IMR-90 (cell line): ENCODE results near the gene NOL4L. TPM values are rescaled to one million over a fixed set of nuclear protein-coding genes. Genes with fewer than 3 reads are reported as not detected.

ENCODE experiments used
- ATAC-seq: fragments of 200-7000 bp; cut with Tn5 transposase; 2 replicates; pipeline ENCODE4 v1.9.1; 2020; ENCODE audit warnings: low read depth, mild to moderate bottlenecking, moderate library complexity
- BruUV-seq: library from RNA; stranded (reverse); fragments of 400-500 nt; replicated peaks from 2 replicates; lab custom pipeline; 2021; lab: Mats Ljungman, UMichigan
- CTCF ChIA-PET: fragments of 300-600 bp; formaldehyde crosslinking; extraction: SDS; loops from one replicate; lab custom pipeline; 2021; ENCODE audit warnings: antibody characterized with exemption; lab: Yijun Ruan, JAX
- POLR2A ChIA-PET: fragments of 300-600 bp; sonication (Branson Sonifier 250); formaldehyde crosslinking; loops from one replicate; lab custom pipeline; 2022; ENCODE audit warnings: antibody characterized with exemption; ENCODE audit not compliant: unreplicated experiment; lab: Charles Lee
- DNase-seq: peaks from one replicate; pipeline ENCODE4 v3.0.0; 2013
- H2AFZ ChIP-seq: replicated peaks from 2 replicates; pipeline ENCODE3; 2013; ENCODE audit warnings: low read length, mild to moderate bottlenecking; ENCODE audit not compliant: poor library complexity
- H2AK5ac ChIP-seq: 2 replicates; pipeline ENCODE4 v1.6.1; 2013; ENCODE audit warnings: low read depth, low read length, inconsistent platforms
- H2AK9ac ChIP-seq: replicated peaks from 2 replicates; pipeline ENCODE3; 2013; ENCODE audit warnings: mild to moderate bottlenecking, low read depth, low read length, moderate library complexity; ENCODE audit not compliant: poor library complexity
- H2BK120ac ChIP-seq: 2 replicates; pipeline ENCODE4 v1.6.1; 2013; ENCODE audit warnings: low read depth, low read length, inconsistent platforms
- H2BK15ac ChIP-seq: 3 replicates; pipeline ENCODE4 v1.6.1; 2013; ENCODE audit warnings: low read depth, low read length, inconsistent platforms
- H2BK20ac ChIP-seq: 2 replicates; pipeline ENCODE4 v1.6.1; 2013; ENCODE audit warnings: low read depth, mild to moderate bottlenecking, inconsistent platforms, low read length, moderate library complexity
- H2BK5ac ChIP-seq: 2 replicates; pipeline ENCODE4 v1.6.1; 2013; ENCODE audit warnings: mild to moderate bottlenecking, low read depth, low read length, inconsistent platforms; ENCODE audit not compliant: poor library complexity, severe bottlenecking
- H3K14ac ChIP-seq: replicated peaks from 2 replicates; pipeline ENCODE4 v1.6.1; 2013; ENCODE audit warnings: low read depth, low read length, inconsistent platforms
- H3K18ac ChIP-seq: 2 replicates; pipeline ENCODE4 v1.6.1; 2013; ENCODE audit warnings: low read depth, low read length, control low read depth
- H3K23ac ChIP-seq: 2 replicates; pipeline ENCODE4 v1.6.1; 2013; ENCODE audit warnings: low read depth, low read length, inconsistent platforms
- H3K27ac ChIP-seq: 2 replicates; pipeline ENCODE4 v1.5.1; 2013; ENCODE audit warnings: mild to moderate bottlenecking, control low read depth, low read length; ENCODE audit not compliant: insufficient read depth
- H3K27me3 ChIP-seq: 2 replicates; pipeline ENCODE4 v1.6.1; 2013; ENCODE audit warnings: low read length; ENCODE audit not compliant: control insufficient read depth, insufficient read depth
- H3K36me3 ChIP-seq: 2 replicates; pipeline ENCODE4 v1.6.1; 2013; ENCODE audit warnings: low read length, mixed read lengths; ENCODE audit not compliant: control insufficient read depth, insufficient read depth
- H3K4ac ChIP-seq: 2 replicates; pipeline ENCODE4 v1.6.1; 2013; ENCODE audit warnings: low read depth, low read length, inconsistent platforms
- H3K4me1 ChIP-seq: 2 replicates; pipeline ENCODE4 v1.6.1; 2013; ENCODE audit warnings: low read length, mixed read lengths; ENCODE audit not compliant: control insufficient read depth, insufficient read depth
- H3K4me2 ChIP-seq: 2 replicates; pipeline ENCODE4 v1.6.1; 2013; ENCODE audit warnings: low read depth, mild to moderate bottlenecking, control low read depth, low read length, moderate library complexity
- H3K4me3 ChIP-seq: 2 replicates; pipeline ENCODE4 v1.5.1; 2013; ENCODE audit warnings: low read depth, mild to moderate bottlenecking, control low read depth, low read length, moderate library complexity; ENCODE audit not compliant: insufficient read depth
- H3K56ac ChIP-seq: 2 replicates; pipeline ENCODE4 v1.6.1; 2013; ENCODE audit warnings: low read length, inconsistent platforms; ENCODE audit not compliant: insufficient read depth; ENCODE audit errors: extremely low read depth
- H3K79me1 ChIP-seq, 2 experiments: 2 replicates each; pipeline ENCODE4 v1.6.1; 2013; ENCODE audit warnings: low read length in 2 of 2, inconsistent platforms in 1 of 2, low read depth in 1 of 2
- H3K9ac ChIP-seq: 2 replicates; pipeline ENCODE4 v1.6.1; 2013; ENCODE audit warnings: low read depth, low read length, control low read depth
- H3K9me1 ChIP-seq: 2 replicates; pipeline ENCODE4 v1.6.1; 2013; ENCODE audit warnings: low read length, inconsistent platforms; ENCODE audit not compliant: insufficient read depth
- H3K9me3 ChIP-seq: 2 replicates; pipeline ENCODE4 v1.6.1; 2013; ENCODE audit warnings: low read length; ENCODE audit not compliant: control insufficient read depth, insufficient read depth
- H4K20me1 ChIP-seq: 2 replicates; pipeline ENCODE4 v1.6.1; 2013; ENCODE audit warnings: low read length, inconsistent platforms; ENCODE audit not compliant: insufficient read depth
- H4K5ac ChIP-seq: 2 replicates; pipeline ENCODE4 v1.6.1; 2013; ENCODE audit warnings: mild to moderate bottlenecking, low read depth, low read length, control low read depth
- H4K8ac ChIP-seq, 2 experiments: 2 replicates each; pipeline ENCODE4 v1.6.1; 2013; ENCODE audit warnings: low read depth in 2 of 2, low read length in 2 of 2, control low read depth in 1 of 2, inconsistent platforms in 1 of 2
- H4K91ac ChIP-seq: 2 replicates; pipeline ENCODE4 v1.6.1; 2013; ENCODE audit warnings: low read depth, low read length, inconsistent platforms; ENCODE audit not compliant: insufficient read depth
- CEBPB ChIP-seq: IDR thresholded peaks from 2 replicates; pipeline ENCODE4 v1.6.1; 2012; ENCODE audit warnings: low read depth, low read length, improper control_type of control experiment
- CHD1 ChIP-seq: IDR thresholded peaks from 2 replicates; pipeline ENCODE4 v1.6.1; 2012; ENCODE audit warnings: low read depth, low read length, improper control_type of control experiment
- MAZ ChIP-seq: IDR thresholded peaks from 2 replicates; pipeline ENCODE4 v1.6.1; 2012; ENCODE audit warnings: low read depth, mild to moderate bottlenecking, low read length, improper control_type of control experiment, moderate library complexity, borderline replicate concordance
- MXI1 ChIP-seq: IDR thresholded peaks from 2 replicates; pipeline ENCODE4 v1.6.1; 2012; ENCODE audit warnings: low read depth, mild to moderate bottlenecking, low read length, moderate library complexity, borderline replicate concordance
- RFX5 ChIP-seq: IDR thresholded peaks from 2 replicates; pipeline ENCODE4 v1.8.0; 2012; ENCODE audit warnings: low read depth, mild to moderate bottlenecking, low read length, moderate library complexity
- WGBS, 2 experiments: methylation state at CpG; one replicate each; pipeline versions ENCODE4 v1.1.5 to v1.1.7; 2013; ENCODE audit warnings: missing lambda C conversion rate in 2 of 2; ENCODE audit not compliant: insufficient read length in 1 of 2; ENCODE audit errors: extremely low coverage in 2 of 2; 5-methylcytosine and 5-hydroxymethylcytosine counted together
- dilution Hi-C: fragments of 300-500 bp; cut with HindIII; formaldehyde crosslinking; loops from one replicate; pipeline ENCODE4 v1.14.3; 2018; ENCODE audit warnings: low sequenced_read_pairs; ENCODE audit not compliant: unreplicated experiment
- in situ Hi-C: fragments of 300-500 bp; cut with MboI; formaldehyde crosslinking; loops from 3 replicates; pipeline ENCODE4 v1.14.3; 2019; ENCODE audit warnings: low sequenced_read_pairs, inconsistent platforms, mixed read lengths
- intact Hi-C: fragments of 100-400 bp; cut with micrococcal nuclease; formaldehyde crosslinking; loops from 2 replicates; pipeline ENCODE4 v1.10.0; 2022
- polyA plus RNA-seq, 3 experiments: library from polyadenylated mRNA; depleted of rRNA; stranded (reverse); fragments of >200 nt; gene quantifications; 2 replicates each; pipeline ENCODE4 v1.2.3, GENCODE V29; 2012; ENCODE audit warnings: low replicate concordance in 1 of 3
- total RNA-seq: library from RNA; depleted of rRNA; stranded (reverse); fragments of >200 nt; gene quantifications from 2 replicates; pipeline ENCODE4 v1.2.3, GENCODE V29; 2012

Gene NOL4L
- total and polyA plus RNA-seq, 2 of the 4 experiments (the other 2 are of a cell fraction), result 4.7 to 13.3 TPM

GRCh38 chr20:32505723-32506473, 79.2 kb downstream of the NOL4L start:
- intact Hi-C loops (loop anchor here (10.0 kb wide), 1 partner anchor 259 kb away; the partner anchor contains the start of gene DNMT3B), in situ Hi-C loops (no loop called here), dilution Hi-C loops (no loop called here)
- H3K23ac ChIP-seq, result no peak overlapping the region
- H3K27ac ChIP-seq, result no peak overlapping the region
- 83% methylated on average over 1 of the region's 8 CpGs; no CpG with 5 or more reads in 1 of the 2 experiments for WGBS, 2 experiments
- BruUV-seq, result no TSS peak
- no peak overlapping the region for H4K91ac ChIP-seq
- ChIA-PET CTCF (no interaction called here), POLR2A (no interaction called here)
- no peak overlapping the region for H2AFZ ChIP-seq
- no peak overlapping the region for H4K5ac ChIP-seq
- H4K8ac ChIP-seq, result no peak overlapping the region
- peaks cover 2% of the 10 kb centered on the region; the same call in 1 of the 2 replicates for H3K4me1 ChIP-seq
- no peak overlapping the region for H2BK20ac ChIP-seq
- H3K14ac ChIP-seq, result no peak overlapping the region
- H3K4ac ChIP-seq, result no peak overlapping the region
- no peaks in the 10 kb centered on the region for H3K9me3 ChIP-seq
- ATAC-seq, result no peak
- no peak overlapping the region for H3K4me3 ChIP-seq
- H2AK5ac ChIP-seq, result no peak overlapping the region
- H3K56ac ChIP-seq, result no peak overlapping the region
- no peaks in the 10 kb centered on the region for H3K27me3 ChIP-seq
- no peaks in the 10 kb centered on the region for H4K20me1 ChIP-seq
- no peak for DNase-seq
- H3K4me2 ChIP-seq, result no peak overlapping the region
- no peak overlapping the region for H2BK15ac ChIP-seq
- H3K79me1 ChIP-seq, result no peaks in the 10 kb centered on the region; a peak in 1 of 4 replicates
- peaks cover 8% of the 10 kb centered on the region for H3K9me1 ChIP-seq
- no peak overlapping the region for H3K9ac ChIP-seq
- no peak overlapping the region for H2AK9ac ChIP-seq
- no peak overlapping the region for H3K18ac ChIP-seq
- TF ChIP-seq CHD1, result no peak
- TF ChIP-seq CEBPB, result peak; percentile 53
- no peak for TF ChIP-seq MAZ
- TF ChIP-seq MXI1, result no peak
- no peak for TF ChIP-seq RFX5
- H3K36me3 ChIP-seq, result no peaks in the 10 kb centered on the region
- H2BK120ac ChIP-seq, result no peak overlapping the region
- H2BK5ac ChIP-seq, result no peak overlapping the region
